ENCODE measurements around the gene SYP.

- TF ChIP-seq POLR2AphosphoS5 (IDR thresholded peaks at IDR 0.05; ENCODE audit: low read depth, low read length) (no peak), TAF1 (IDR thresholded peaks at IDR 0.05; ENCODE audit: borderline replicate concordance, low read depth, low read length) (no peak)
These were observed 60.3 kb downstream of the SYP start for GRCh38 chrX:49139713-49140112.
